ENCODE results near the gene GCG. TPM values are rescaled to one million over a fixed set of nuclear protein-coding genes. Genes with fewer than 3 reads are reported as not detected.

GCG gene
- total and polyA plus RNA-seq, 10 of the 15 experiments (the other 5 are each of a cell fraction or from before 2014, with no cell fraction given) = not detected

DNA sequence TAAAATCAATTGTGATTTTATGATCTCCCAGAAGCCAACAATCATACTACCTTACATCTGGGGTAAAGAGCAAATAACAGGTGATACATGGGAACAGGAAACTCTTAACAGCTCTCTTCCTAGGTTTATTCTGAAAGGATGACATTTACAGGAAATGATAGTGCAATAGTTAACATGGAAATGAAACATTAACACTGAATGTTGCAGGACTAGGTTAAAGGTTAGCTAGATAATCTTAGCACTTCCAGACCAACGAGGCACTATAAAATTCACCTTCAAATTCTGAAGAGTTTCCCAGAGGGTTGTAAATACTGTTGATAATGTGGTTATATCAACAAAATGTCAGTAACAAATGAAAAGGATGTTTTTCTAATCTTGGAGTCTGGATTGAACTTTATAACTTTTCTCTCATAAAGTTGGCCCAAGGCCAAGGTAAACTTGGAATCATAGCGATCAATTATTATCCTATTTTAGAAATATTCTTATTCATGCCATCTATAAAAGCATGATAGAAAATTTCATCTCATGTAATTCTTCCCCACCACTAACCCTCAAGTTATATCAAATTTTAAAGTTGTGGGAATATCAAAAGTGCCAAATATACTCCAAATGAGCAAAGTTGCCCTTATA, 32.9 kb upstream of the GCG start:
- CTCF ChIA-PET = interaction anchor here (0.6 kb wide), 1 partner anchor 87 kb away, joined by 3 read pairs; no protein-coding TSS in a partner anchor
- ATAC-seq = no peak
- no TSS peak for BruUV-seq (replicated peaks)

More for the DNA sequence above, 32.9 kb upstream of the GCG start:
- Histone ChIP-seq H3K36me3 (ENCODE audit: control insufficient read depth in 2 of 2, insufficient read depth in 2 of 2, low read length in 1 of 2) (no peaks in the 10 kb centered on the region), H3K9ac (ENCODE audit: control insufficient read depth, insufficient read depth, low read length) (no peak overlapping the region), H3K4me1 (ENCODE audit: control insufficient read depth, insufficient read depth, low read length) (no peaks in the 10 kb centered on the region), H3K27ac (ENCODE audit: control insufficient read depth, insufficient read depth) (no peak overlapping the region), H3K9me3 (replicated peaks; ENCODE audit: control insufficient read depth, insufficient read depth, low read length) (no peaks in the 10 kb centered on the region), H3K27me3 (replicated peaks in 1 of 2; ENCODE audit: control insufficient read depth in 2 of 2, insufficient read depth in 2 of 2, low read length in 1 of 2) (no peaks in the 10 kb centered on the region; a peak in 1 of 4 replicates), H2AFZ (ENCODE audit: control insufficient read depth, low read depth, low read length) (no peak overlapping the region), H3K79me2 (ENCODE audit: control insufficient read depth, insufficient read depth, low read length) (no peaks in the 10 kb centered on the region), H4K20me1 (ENCODE audit: control insufficient read depth, insufficient read depth) (no peaks in the 10 kb centered on the region), H3K4me2 (ENCODE audit: control insufficient read depth, insufficient read depth) (no peak overlapping the region), H3K4me3 (no peak overlapping the region)
- ChIA-PET POLR2A (no interaction called here), SMC1A (ENCODE audit: uncharacterized antibody, unreplicated experiment) (interaction anchor here (1.2 kb wide), 1 partner anchor 103 kb away, joined by 3 read pairs; no protein-coding TSS in a partner anchor), RAD21 (ENCODE audit: unreplicated experiment) (no interaction called here)
- intact Hi-C loops (cut with micrococcal nuclease; ENCODE audit: unreplicated experiment) (no loop called here), in situ Hi-C loops (cut with MboI) (no loop called here)
- DNase-seq (ENCODE audit: low read depth, low spot score) (no peak), FAIRE-seq (no peak)
- no peak for TF ChIP-seq RB1 (IDR thresholded peaks at IDR 0.05; ENCODE audit: borderline replicate concordance)
- TF ChIP-seq IKZF1 (conservative IDR thresholded peaks at IDR 0.05) = no peak
- TF ChIP-seq, protein P1, sequence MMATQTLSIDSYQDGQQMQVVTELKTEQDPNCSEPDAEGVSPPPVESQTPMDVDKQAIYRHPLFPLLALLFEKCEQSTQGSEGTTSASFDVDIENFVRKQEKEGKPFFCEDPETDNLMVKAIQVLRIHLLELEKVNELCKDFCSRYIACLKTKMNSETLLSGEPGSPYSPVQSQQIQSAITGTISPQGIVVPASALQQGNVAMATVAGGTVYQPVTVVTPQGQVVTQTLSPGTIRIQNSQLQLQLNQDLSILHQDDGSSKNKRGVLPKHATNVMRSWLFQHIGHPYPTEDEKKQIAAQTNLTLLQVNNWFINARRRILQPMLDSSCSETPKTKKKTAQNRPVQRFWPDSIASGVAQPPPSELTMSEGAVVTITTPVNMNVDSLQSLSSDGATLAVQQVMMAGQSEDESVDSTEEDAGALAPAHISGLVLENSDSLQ (IDR thresholded peaks at IDR 0.05) = no peak
- no peak for TF ChIP-seq BMI1 (IDR thresholded peaks at IDR 0.05; ENCODE audit: borderline replicate concordance)
- no peak for TF ChIP-seq RELA (IDR thresholded peaks at IDR 0.05; ENCODE audit: borderline replicate concordance, partially characterized antibody)
- TF ChIP-seq CBX3 (IDR thresholded peaks at IDR 0.05; ENCODE audit: borderline replicate concordance, low read depth) = no peak
- no peak for TF ChIP-seq EP300 (IDR thresholded peaks at IDR 0.05; ENCODE audit: borderline replicate concordance in 1 of 2, control insufficient read depth in 1 of 2, low read depth in 2 of 2, low read length in 2 of 2)
- no peak for TF ChIP-seq GABPA (IDR thresholded peaks at IDR 0.05; ENCODE audit: low read depth)
- TF ChIP-seq, protein P2, sequence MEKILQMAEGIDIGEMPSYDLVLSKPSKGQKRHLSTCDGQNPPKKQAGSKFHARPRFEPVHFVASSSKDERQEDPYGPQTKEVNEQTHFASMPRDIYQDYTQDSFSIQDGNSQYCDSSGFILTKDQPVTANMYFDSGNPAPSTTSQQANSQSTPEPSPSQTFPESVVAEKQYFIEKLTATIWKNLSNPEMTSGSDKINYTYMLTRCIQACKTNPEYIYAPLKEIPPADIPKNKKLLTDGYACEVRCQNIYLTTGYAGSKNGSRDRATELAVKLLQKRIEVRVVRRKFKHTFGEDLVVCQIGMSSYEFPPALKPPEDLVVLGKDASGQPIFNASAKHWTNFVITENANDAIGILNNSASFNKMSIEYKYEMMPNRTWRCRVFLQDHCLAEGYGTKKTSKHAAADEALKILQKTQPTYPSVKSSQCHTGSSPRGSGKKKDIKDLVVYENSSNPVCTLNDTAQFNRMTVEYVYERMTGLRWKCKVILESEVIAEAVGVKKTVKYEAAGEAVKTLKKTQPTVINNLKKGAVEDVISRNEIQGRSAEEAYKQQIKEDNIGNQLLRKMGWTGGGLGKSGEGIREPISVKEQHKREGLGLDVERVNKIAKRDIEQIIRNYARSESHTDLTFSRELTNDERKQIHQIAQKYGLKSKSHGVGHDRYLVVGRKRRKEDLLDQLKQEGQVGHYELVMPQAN (conservative IDR thresholded peaks at IDR 0.05) = no peak
- TF ChIP-seq MTA3 (IDR thresholded peaks at IDR 0.05; ENCODE audit: borderline replicate concordance, low read length) = no peak
- no peak for TF ChIP-seq SP1 (IDR thresholded peaks at IDR 0.05; ENCODE audit: low read depth, low read length)
- 42% methylated on average over 2 of the region's 2 CpGs for WGBS (ENCODE audit: insufficient coverage, insufficient replicate concordance, low lambda C conversion rate, missing lambda C conversion rate)

Data from GM12878 (cell line).